ENCODE measurements around the gene FGD3.

Gene FGD3

DNA sequence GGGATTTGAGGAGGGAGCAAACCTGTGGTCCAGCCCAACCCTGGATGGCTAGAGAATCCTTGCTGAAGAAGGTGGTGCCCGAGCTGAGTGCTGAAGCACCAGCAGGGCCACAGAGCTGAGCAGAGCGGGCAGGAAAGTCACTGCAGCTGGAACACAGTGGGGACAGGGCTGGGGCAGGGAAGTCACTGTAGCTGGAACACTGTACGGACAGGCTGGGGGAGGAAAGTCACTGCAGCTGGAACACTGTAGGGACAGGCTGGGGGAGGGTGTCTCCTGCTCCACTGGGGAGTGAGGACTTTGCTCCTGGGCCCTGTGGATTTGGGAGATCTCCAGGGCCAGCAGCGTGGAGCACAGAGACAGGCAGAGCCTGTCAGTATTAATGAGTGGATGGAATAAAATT lies 102.2 kb downstream of the FGD3 start:
- H3K4me3 ChIP-seq (ENCODE audit: low read depth in 1 of 2, low read length in 2 of 2), result no peak overlapping the region
- no peaks in the 10 kb centered on the region for H3K36me3 ChIP-seq (ENCODE audit: control insufficient read depth in 1 of 2, insufficient read depth in 2 of 2, low read length in 2 of 2)
- no peak overlapping the region for H3K27ac ChIP-seq (ENCODE audit: low read length)
- peaks cover 0 to 3% of the 10 kb centered on the region in 2 donors for H3K9me3 ChIP-seq (ENCODE audit: control insufficient read depth in 1 of 2, low read length in 2 of 2)
- H3K4me1 ChIP-seq (ENCODE audit: control insufficient read depth in 1 of 2, insufficient read depth in 2 of 2, low read length in 2 of 2), result peaks cover 0 to 5% of the 10 kb centered on the region in 2 donors
- H3K27me3 ChIP-seq (ENCODE audit: low read depth, low read length), result no peaks in the 10 kb centered on the region

- peaks cover 0 to 5% of the 10 kb centered on the region in 2 donors for H3K4me1 ChIP-seq (ENCODE audit: control insufficient read depth in 1 of 2, insufficient read depth in 2 of 2, low read length in 2 of 2)
- H3K36me3 ChIP-seq (ENCODE audit: control insufficient read depth in 1 of 2, insufficient read depth in 2 of 2, low read length in 2 of 2), result no peaks in the 10 kb centered on the region
- H3K27me3 ChIP-seq (ENCODE audit: low read depth, low read length), result no peaks in the 10 kb centered on the region
- H3K4me3 ChIP-seq (ENCODE audit: low read depth in 1 of 2, low read length in 2 of 2), result no peak overlapping the region
- no peak overlapping the region for H3K27ac ChIP-seq (ENCODE audit: low read length)
- peaks cover 0 to 3% of the 10 kb centered on the region in 2 donors for H3K9me3 ChIP-seq (ENCODE audit: control insufficient read depth in 1 of 2, low read length in 2 of 2)
Observed at GRCh38 chr9:93050231-93050630, 102.9 kb downstream of the FGD3 start.

DNA sequence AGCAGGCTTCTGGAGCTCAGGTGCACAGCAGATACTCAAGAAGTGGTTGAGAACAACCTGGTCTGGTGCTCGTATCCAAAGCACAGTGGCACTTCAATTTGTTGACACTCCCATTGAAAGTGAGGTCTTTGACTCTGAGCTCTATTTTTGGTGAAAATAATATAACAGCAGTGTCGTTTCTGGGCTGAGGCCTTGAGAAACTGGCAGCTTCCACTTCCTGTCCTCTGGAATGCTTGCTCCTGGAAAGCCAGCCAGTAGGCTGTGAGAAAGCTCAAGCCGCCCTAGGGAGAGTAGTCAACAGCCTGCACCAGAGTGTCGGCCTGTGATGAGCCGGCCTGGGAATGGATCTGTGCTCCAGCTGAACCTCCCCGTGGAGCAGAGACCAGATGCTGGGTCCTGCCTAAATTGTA lies 104.4 kb downstream of the FGD3 start:
- Histone ChIP-seq H3K4me3 (ENCODE audit: low read depth in 1 of 2, low read length in 2 of 2) (no peak overlapping the region), H3K9me3 (ENCODE audit: control insufficient read depth in 1 of 2, low read length in 2 of 2) (no peaks in the 10 kb centered on the region), H3K27ac (ENCODE audit: low read length) (no peak overlapping the region), H3K27me3 (ENCODE audit: low read depth, low read length) (no peaks in the 10 kb centered on the region), H3K36me3 (ENCODE audit: control insufficient read depth in 1 of 2, insufficient read depth in 2 of 2, low read length in 2 of 2) (no peaks in the 10 kb centered on the region), H3K4me1 (ENCODE audit: control insufficient read depth in 1 of 2, insufficient read depth in 2 of 2, low read length in 2 of 2) (peaks cover 0 to 5% of the 10 kb centered on the region in 2 donors)

DNA sequence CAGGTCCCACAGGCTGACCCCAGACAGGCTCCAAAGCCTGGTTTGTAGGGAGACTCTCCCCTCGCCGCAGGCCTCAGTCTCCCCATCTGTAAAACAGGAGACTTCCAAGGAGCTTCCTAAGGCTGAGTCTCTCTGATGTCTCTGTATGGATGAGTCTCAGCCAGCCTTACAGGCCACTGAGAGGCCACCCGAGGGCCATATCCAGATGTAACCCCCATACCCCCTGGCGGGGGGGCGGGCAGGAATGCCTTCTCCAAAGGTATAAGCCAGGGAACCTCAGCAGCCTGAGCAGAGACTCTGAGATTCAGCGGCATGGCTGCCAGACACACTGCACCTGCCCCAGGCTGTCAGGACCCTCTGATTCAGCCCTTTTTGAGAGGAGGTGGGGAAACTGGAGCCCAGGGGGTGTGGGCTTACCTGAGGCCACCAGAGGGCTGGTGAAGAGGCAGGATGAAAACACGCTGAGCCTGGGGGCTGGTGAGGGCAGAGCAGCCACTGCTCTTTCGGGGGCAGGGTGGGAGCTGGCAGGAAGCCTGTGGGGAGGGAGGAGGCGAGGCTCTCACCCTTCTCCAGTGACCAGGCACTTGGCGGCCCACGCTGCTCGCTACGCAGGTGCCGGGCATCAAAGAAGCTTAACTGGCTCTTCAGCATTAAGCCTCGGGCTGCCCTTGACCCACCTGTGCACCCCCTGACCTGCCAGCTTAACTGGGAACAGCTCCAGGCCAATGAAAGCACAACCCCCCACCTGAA lies 105.6 kb downstream of the FGD3 start:
- H3K4me1 ChIP-seq (ENCODE audit: control insufficient read depth in 1 of 2, insufficient read depth in 2 of 2, low read length in 2 of 2), result peaks cover 0 to 13% of the 10 kb centered on the region in 2 donors
- H3K27me3 ChIP-seq (ENCODE audit: low read depth, low read length), result no peaks in the 10 kb centered on the region
- H3K27ac ChIP-seq (ENCODE audit: low read length), result no peak overlapping the region
- H3K4me3 ChIP-seq (ENCODE audit: low read depth in 1 of 2, low read length in 2 of 2), result no peak overlapping the region
- no peaks in the 10 kb centered on the region for H3K36me3 ChIP-seq (ENCODE audit: control insufficient read depth in 1 of 2, insufficient read depth in 2 of 2, low read length in 2 of 2)
- no peaks in the 10 kb centered on the region for H3K9me3 ChIP-seq (ENCODE audit: control insufficient read depth in 1 of 2, low read length in 2 of 2)

DNA sequence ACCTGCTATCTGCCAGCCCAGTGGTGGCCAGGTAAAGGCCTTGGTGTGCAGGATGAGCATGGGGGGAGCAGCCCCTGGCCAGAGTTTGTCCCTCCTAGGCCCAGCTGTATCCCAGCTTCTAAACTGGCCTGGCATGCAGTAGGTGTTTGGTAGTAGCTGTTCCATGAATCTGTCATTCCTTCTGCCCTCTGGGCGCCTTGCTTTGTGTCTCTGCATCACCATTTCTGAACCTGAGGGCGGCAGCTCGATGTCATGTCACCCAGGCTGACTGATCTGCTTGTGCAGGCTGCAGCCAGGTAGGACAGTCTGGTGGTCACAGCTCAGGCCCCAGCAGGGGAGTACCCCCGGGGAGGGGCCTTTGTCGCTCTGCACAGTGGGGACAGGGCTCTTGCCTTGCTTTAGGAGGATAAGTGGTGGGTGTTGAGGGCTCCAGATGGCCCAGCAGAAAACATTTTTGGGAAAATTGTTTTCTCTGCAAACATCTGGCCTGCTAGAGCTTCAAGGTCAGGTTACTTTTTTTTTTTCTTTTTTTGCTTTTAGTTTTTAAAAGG lies 106.5 kb downstream of the FGD3 start:
- Histone ChIP-seq H3K27me3 (ENCODE audit: low read depth, low read length) (no peaks in the 10 kb centered on the region), H3K9me3 (ENCODE audit: control insufficient read depth in 1 of 2, low read length in 2 of 2) (no peaks in the 10 kb centered on the region), H3K27ac (ENCODE audit: low read length) (no peak overlapping the region), H3K4me1 (ENCODE audit: control insufficient read depth in 1 of 2, insufficient read depth in 2 of 2, low read length in 2 of 2) (peaks cover 0 to 16% of the 10 kb centered on the region in 2 donors), H3K4me3 (ENCODE audit: low read depth in 1 of 2, low read length in 2 of 2) (no peak overlapping the region), H3K36me3 (ENCODE audit: control insufficient read depth in 1 of 2, insufficient read depth in 2 of 2, low read length in 2 of 2) (no peaks in the 10 kb centered on the region)

GRCh38 chr9:93054758-93055704 lies 107.7 kb downstream of the FGD3 start:
- Histone ChIP-seq H3K36me3 (ENCODE audit: control insufficient read depth in 1 of 2, insufficient read depth in 2 of 2, low read length in 2 of 2) (no peaks in the 10 kb centered on the region), H3K27ac (ENCODE audit: low read length) (no peak overlapping the region), H3K4me1 (ENCODE audit: control insufficient read depth in 1 of 2, insufficient read depth in 2 of 2, low read length in 2 of 2) (peaks cover 0 to 25% of the 10 kb centered on the region in 2 donors), H3K27me3 (ENCODE audit: low read depth, low read length) (no peaks in the 10 kb centered on the region), H3K4me3 (ENCODE audit: low read depth in 1 of 2, low read length in 2 of 2) (no peak overlapping the region), H3K9me3 (ENCODE audit: control insufficient read depth in 1 of 2, low read length in 2 of 2) (no peaks in the 10 kb centered on the region)

DNA sequence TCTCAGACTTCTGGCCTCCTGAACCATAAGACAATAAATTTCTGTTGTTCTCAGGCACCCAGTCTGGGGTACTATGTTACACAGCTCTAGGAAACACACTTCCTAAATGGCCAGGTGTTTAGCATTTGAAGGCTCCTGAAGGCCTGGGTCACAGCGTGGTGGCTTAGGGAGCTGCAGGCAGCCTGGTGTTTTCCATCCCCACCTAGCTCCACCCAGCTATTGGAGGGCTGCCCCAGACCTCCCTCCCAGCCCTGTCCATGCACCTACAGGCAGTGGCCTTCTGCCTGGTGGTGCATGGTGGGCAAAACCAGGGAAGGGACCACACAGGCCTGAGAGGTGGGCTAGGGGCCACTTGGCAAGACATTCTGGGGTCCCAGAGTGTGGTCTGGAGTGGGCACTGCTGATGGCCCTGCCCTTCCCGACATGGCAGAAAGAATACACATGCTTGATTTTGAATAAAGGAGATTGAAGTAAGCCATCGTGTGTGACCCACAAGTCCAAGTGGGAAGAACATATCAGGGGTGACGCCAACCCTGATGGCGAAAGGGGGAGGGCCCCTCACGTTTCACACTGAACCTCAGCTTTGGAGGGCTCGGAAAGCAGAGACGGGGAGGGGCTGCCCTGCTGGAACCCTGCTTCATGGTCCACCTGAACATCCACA lies 109.8 kb downstream of the FGD3 start:
- H3K27ac ChIP-seq (ENCODE audit: low read length), result no peak overlapping the region
- no peaks in the 10 kb centered on the region for H3K27me3 ChIP-seq (ENCODE audit: low read depth, low read length)
- peaks cover 14 to 26% of the 10 kb centered on the region in 2 donors for H3K4me1 ChIP-seq (ENCODE audit: control insufficient read depth in 1 of 2, insufficient read depth in 2 of 2, low read length in 2 of 2)
- H3K4me3 ChIP-seq (ENCODE audit: low read depth in 1 of 2, low read length in 2 of 2), result no peak overlapping the region
- H3K9me3 ChIP-seq (ENCODE audit: control insufficient read depth in 1 of 2, low read length in 2 of 2), result no peaks in the 10 kb centered on the region
- H3K36me3 ChIP-seq (ENCODE audit: control insufficient read depth in 1 of 2, insufficient read depth in 2 of 2, low read length in 2 of 2), result no peaks in the 10 kb centered on the region

GRCh38 chr9:93057703-93058354 lies 110.5 kb downstream of the FGD3 start:
- H3K27me3 ChIP-seq (ENCODE audit: low read depth, low read length), result no peaks in the 10 kb centered on the region
- H3K4me1 ChIP-seq (ENCODE audit: control insufficient read depth in 1 of 2, insufficient read depth in 2 of 2, low read length in 2 of 2), result peaks cover 14 to 26% of the 10 kb centered on the region in 2 donors
- no peaks in the 10 kb centered on the region for H3K9me3 ChIP-seq (ENCODE audit: control insufficient read depth in 1 of 2, low read length in 2 of 2)
- no peaks in the 10 kb centered on the region for H3K36me3 ChIP-seq (ENCODE audit: control insufficient read depth in 1 of 2, insufficient read depth in 2 of 2, low read length in 2 of 2)
- no peak overlapping the region for H3K27ac ChIP-seq (ENCODE audit: low read length)
- H3K4me3 ChIP-seq (ENCODE audit: low read depth in 1 of 2, low read length in 2 of 2), result peak overlapping the region in 1 of 2 donors; percentile 72

- Histone ChIP-seq H3K4me3 (ENCODE audit: low read depth in 1 of 2, low read length in 2 of 2) (peak within 1 kb of the TSS; percentile 21 to 72), H3K9me3 (ENCODE audit: control insufficient read depth in 1 of 2, low read length in 2 of 2) (no peaks in the 10 kb centered on the region), H3K27ac (ENCODE audit: low read length) (no peak within 1 kb of the TSS), H3K36me3 (ENCODE audit: control insufficient read depth in 1 of 2, insufficient read depth in 2 of 2, low read length in 2 of 2) (no peaks in the 10 kb centered on the region), H3K4me1 (ENCODE audit: control insufficient read depth in 1 of 2, insufficient read depth in 2 of 2, low read length in 2 of 2) (peaks cover 14 to 26% of the 10 kb centered on the region in 2 donors), H3K27me3 (ENCODE audit: low read depth, low read length) (no peaks in the 10 kb centered on the region)
Observed at GRCh38 chr9:93058355-93059010, 111.2 kb downstream of the FGD3 start, which contains the start of gene SUSD3. Gene SUSD3 (plus strand): TSS chr9:93058701. CDS start chr9:93058743, 42 bp downstream.

DNA sequence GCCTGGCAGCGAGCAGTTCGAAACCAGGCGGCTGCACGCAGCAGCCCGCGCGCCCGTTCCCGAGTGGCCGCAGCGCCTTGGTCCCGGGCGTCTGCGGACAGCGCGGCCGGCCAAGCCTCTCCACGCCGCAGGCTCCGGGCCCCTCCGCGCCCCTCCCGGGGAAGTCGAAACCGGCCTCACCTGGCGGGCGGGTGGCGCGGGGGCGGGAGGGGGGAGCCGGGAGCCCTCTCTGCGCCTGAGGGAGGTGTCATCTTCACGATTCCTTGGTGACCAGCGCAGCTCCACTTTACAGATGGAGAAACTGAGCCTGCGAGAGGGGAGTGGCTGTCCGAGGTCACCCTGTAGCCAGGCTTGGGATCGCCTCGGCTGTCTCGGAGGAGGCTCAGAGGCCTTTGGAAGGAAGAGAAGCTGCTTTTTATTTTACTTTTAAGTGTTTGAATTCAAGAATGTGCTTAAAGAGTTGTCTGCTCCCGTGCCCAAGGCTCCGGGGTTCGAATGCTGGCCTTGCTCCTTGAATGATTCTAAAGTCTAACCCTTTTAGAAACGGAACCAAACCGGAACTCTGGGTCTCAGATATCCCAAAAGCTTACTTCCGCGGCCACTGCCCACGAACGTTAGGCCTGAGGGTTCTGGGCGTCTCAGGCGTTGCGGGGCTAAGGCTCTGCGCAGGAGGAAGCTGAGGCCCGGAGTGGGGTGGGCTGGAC lies 111.8 kb downstream of the FGD3 start:
- Histone ChIP-seq H3K36me3 (ENCODE audit: control insufficient read depth in 1 of 2, insufficient read depth in 2 of 2, low read length in 2 of 2) (no peaks in the 10 kb centered on the region), H3K27ac (ENCODE audit: low read length) (no peak overlapping the region), H3K27me3 (ENCODE audit: low read depth, low read length) (no peaks in the 10 kb centered on the region), H3K4me1 (ENCODE audit: control insufficient read depth in 1 of 2, insufficient read depth in 2 of 2, low read length in 2 of 2) (peaks cover 14 to 26% of the 10 kb centered on the region in 2 donors), H3K4me3 (ENCODE audit: low read depth in 1 of 2, low read length in 2 of 2) (peak overlapping the region; percentile 21 to 72), H3K9me3 (ENCODE audit: control insufficient read depth in 1 of 2, low read length in 2 of 2) (no peaks in the 10 kb centered on the region)

All from muscle layer of duodenum (tissue), 2 donors.